Measurements from ENCODE around the gene CFL1.
"Not testable (repeated sequence)": the region's sequence is repeated elsewhere in the genome, so short reads cannot be mapped to it uniquely, and the experiment has no call there.

CFL1 gene
- total RNA-seq: 821 to 1,638 (median 1,128) reads per million in 18 experiments

DNA sequence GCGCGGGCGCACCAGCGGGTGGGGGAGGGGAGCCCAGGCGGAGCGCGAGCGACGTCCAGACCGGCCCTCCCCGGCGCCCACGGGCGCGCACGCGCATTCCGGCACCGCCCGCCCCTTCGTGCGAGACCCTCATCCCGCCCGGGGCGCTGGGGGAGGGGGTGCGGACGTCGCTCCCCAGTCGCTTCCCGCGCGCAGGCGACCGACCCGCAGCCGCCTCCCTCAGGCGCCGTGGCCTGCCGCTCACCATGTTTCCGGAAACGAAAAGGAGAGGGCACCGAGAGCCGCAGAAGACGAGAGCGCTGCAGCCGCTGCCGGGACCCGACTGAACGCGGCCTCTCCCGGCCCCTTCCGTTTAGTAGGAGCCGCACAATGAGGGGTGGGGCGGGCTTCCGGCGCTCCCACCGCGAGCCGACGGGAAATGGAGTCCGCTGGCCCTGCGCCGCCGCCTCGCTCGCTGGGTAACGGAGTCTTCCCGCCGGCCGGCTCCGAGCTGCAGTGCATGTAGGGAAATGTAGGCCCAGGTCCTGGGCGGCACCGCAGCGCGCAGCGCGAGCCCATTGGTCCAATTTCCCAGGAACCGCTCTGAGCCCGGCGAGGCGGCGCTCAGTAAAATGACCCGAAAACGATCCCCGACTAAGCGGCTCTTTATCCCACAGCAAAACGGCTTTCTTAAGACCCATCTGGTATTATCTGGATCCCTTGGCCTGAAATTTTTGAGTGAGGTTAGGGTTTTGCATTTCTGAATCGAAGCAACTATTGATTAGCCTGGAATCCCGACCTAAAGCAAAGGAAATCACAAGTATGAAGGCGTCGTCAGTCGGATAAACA is at the start of gene CFL1:
Gene CFL1, minus strand, starts transcription at position 328 of the 828 bp plus-strand sequence. Its CDS starts 81 bp downstream, at position 247.
- DNase-seq: peak; percentile 98 to 99

DNA sequence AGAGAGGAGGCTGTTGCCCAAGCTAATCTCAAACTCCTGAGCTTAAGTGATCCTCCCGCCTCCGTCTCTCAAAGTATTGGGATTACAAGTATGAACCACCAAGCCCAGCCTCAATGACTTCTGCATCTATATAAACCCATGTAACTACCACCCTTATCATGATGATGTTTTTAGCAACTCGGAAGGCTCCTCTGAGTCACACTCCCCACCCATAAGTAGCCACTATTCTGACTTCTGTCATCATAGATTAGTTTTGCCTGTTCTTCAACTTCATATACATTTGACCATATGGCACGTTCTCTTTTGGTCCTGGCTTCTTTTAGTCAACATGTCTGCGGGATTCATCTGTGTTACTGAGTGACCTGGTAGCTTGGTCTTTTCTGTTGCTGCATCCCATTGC is 48.6 kb upstream of the CFL1 start:
- DNase-seq: no peak

DNA sequence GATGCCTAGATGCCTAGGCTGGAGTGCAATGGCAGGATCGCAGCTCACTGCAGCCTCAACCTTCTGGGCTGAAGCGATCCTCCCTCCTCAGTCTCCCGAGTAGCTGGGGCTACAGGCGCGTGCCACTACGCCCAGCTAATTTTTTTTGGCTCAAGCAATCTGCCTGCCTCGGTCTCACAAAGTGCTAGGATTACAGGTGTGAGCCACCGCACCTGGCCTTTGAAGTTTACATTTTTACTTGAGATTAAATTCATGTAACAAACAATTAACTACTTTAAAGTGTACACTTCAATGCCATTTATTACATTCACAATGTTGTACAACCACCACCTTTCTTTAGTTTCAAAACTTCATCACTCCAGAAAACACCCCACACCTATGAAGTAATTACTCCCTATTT is 45.7 kb upstream of the CFL1 start:
- no peak for DNase-seq

DNA sequence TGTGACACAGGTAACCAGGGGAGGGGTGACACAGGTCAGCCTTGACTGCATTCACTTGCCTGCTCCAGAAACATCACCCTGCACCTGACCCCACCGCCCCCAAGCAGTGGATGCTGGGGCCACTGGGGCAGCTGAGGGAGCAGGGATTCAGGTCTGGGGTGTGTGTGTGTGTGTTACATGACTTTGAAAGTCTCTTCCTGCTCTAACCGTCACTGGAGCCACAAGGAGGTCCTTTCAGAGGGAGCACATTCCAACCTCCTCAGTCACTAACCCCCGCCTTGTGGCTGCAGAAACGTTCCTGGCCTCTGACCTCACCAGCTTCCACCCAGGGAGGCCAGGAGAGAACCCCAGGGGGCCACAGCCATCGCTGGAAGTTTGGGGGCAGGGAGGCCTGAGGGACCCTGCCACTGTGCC is 45.1 kb upstream of the CFL1 start:
- no peak for DNase-seq

DNA sequence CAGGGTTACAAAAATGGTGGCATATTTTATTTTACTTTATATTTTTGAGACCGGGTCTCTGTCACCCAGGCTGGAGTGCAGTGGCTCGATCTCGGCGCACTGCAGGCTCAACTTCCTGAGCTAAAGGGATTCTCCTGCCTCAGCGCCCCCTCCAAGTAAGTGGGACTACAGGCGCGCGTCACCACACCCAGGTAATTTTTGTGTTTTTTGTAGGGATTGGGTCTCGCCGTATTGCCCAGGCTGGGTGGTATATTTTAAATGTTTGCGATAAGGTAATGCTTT is 42.9 kb upstream of the CFL1 start:
- DNase-seq: no peak

DNA sequence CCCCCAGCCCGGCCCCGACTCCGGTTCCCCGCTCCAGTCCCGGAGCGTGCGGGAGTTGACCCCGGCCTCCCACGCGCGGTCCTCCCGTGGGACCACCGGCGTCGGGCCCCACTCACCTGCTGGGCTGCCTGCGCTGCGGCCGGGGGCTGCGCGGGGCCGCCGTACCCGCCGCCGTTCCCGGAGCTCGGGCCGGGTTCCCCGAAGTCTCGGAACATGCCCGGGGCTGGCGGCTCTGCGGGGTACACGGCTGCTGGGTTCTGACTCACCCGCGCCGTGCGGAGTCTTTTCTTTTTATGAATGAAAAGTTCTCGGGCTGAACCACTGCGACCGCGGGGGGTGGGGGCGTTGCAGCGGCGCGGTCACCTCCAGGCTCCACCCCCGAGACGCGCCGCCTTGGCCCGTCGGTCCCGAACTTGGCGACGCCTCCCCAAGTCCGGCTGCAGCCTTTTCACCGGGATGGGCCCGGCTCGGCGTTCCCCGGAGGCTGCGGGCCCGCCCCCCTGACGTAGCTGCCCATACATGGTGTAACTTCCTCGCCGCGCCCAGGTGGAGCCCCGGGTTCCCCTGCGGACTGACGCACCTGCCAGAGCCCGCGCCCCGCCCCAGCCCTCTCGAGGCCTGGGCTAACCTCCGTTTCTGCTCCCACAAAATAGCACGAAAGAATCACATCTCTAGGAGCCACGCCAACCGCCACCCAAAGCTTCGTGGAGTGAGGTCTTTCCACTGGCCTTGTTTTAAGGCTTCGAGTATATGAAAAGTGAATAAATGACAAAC is 42.3 kb upstream of the CFL1 start, which contains the start of gene FOSL1:
Gene FOSL1, minus strand, starts transcription at position 264 of the 774 bp plus-strand sequence. Its CDS starts 49 bp downstream, at position 215.
- DNase-seq: peak; percentile 93 to 94

DNA sequence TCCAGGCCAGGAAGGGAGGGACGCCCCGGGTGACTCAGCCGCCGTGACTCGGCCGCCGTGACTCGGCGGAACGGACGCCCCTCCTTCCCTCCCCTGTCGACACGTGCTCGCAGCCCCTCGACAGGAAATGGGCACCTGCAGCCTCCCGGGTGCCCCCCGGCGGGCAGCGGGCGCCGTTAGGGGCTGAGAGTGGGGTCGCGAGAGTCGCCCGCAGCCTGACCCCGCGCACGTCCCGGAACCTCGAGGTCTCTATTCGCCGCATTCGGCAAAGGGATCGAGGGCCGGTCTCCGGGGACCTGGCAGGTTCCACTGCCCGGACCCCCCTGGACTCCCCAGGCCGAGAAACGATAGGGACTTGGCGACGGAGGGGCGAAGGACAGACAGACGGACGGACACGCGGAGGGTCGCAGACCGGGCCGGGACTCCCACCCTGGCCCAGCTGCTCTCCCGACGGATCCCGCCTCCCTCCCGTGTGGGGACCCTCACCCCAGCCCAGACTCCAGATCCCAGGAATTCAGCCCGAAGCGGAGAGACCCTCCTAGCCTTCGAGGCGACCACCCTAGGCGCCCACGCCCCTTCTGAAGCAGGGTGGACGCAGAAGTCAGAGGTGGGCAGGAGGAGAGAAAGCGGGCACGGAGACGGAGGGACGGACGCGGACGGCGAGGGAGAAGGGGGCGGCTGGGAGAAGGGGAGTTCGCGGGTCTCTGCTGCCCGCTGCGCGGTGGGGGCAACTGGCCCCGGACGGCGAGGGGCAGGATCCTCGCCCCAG is 41.6 kb upstream of the CFL1 start:
- peak; percentile 66 to 75 for DNase-seq

DNA sequence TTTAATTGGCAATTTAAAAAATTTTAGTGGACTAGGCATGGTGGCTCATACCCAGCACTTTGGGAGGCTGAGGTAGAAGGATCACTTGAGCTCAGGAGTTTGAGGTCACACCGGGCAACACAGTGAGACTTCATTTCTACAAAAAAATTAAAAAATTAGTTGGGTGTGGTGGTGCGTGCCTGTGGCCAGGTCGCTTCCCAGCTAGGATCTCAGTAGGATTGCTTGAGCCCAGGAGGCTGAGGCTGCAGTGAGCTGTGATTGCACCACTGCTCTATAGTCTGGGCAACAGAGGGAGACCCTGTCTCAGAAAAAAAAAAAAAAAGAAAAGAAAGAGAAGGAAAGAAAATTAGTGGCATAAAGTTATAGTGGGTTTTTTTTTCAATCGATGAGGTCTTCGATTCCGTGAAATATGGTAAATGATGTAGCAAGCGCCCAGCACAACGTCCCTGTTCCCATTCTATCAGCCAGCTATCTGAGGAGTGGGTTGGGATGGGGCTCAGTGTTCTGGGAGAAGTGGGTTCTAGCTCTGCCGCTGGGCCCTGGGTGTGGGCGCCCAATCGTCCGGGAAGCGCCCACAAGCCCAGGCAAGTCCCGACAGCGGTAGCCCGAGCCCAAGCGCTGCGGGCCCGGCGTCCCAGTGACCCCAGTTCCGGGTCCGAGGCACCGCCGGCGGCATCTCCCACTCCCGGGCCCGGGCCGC is 40.8 kb upstream of the CFL1 start:
- no peak for DNase-seq

DNA sequence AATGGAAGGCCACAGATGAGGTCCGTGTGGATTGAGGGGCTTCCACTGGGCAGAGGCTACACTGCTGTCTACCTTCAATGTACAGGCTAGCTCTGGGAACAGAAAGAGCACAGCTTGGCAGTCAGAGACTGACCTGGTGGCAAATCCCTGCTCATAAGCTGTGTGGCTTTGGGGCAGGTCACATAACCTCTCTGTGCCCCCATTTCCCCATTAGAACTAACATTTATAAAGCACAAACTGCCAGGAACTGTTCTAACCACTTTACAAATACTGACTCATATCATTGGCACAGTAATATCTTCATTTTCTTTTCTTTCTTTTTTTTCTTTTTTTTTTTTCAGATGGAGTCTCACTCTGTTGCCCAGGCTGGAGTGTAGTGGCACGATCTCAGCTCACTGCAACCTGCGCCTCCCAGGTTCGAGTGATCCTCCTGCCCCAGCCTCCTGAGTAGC is 39.1 kb upstream of the CFL1 start:
- no peak for DNase-seq

DNA sequence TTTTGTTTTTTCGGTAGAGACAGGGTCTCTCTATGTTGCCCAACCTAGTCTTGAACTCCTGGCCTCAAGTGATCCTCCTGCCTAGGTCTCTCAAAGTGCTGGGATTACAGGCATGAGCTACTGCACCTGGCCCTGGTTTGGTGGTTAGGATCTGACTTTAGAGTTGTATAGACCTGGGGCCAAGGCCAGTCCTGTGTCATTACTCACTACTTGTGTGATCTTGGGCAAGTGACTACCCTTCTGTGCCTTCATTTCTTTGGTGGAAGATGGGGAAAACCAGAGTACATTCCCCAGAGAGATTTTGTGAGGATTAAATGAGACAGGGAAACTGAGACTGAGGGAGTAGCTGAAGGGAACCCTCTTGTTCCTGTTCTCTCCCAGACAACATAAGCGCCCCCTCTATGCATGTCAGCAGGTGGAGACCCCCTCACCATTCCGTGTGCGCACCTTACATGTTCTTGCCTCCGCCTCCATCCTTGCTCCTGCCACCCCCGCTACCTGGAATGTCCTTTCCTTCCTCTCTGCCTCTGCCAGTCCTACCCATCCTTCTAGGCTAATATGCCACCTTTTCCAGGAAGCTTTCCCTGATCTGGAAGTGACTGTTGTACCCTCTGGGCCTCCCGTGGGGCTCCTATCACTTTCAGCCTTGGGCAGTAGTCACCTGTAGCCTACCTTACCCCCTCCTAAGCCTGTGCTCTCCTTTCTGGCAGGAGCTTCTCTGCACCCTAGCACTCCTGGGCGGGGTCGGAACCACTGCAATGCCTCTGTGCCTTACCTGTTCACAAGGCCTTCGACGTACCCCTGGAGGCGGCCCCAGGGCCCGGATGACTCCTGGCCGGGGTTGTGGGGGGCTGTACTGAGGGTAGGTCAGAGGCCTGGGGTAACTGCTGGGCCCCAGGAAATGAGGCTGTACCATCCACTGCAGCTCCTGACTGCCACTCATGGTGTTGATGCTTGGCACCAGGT is 38.3 kb upstream of the CFL1 start:
- DNase-seq: no peak

DNA sequence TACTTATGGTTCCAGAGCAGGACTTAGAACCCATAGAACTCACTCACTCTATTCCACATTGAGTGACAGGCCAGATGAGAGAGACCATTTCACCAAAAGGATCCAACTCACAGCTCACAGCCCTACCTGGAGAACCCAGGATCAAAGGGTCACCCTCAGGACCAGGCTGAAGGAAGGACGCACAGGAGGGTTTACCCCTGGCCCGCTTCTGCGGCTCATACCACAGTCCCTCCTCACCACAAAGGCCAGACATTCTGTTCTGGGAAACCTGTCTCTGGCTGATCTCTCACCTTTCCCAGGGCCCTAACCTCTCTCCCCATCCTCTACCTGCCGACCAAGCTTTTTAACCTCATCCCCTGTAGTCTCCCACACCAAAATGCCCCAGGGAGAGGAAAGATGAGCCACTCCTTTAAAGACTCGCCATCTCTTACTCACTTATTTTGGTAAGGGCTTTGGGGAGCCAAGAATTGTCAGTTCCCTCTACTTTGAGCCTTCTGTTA is 37.6 kb upstream of the CFL1 start:
- no peak for DNase-seq

DNA sequence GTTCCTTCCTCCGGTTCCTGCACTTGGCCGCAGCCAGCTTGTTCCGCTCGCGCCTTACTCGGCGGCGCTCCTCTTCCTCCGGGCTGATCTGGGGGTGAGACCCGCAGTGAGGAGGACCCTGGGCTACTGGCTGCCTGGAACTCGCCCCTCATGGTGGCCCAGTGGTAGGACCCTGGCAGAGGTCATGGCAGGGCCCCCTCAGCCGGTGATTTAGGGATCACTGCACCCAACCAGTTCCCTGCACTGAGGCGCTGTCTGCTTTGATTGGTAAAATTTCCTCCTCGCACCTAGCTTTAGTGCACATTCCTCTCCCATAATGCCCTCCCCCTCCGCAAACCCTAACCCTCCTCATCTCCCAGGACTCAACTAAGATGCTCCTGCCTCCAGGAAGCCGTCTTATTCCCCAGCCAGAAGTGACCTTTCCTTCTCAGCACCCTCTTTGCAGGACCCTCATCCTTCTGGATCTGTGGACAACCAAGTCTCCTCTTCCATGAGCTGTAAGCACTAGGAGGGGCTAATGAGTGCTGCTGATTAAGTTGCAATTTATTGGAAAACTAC is 36.1 kb upstream of the CFL1 start:
- peak; percentile 34 to 53 for DNase-seq

DNA sequence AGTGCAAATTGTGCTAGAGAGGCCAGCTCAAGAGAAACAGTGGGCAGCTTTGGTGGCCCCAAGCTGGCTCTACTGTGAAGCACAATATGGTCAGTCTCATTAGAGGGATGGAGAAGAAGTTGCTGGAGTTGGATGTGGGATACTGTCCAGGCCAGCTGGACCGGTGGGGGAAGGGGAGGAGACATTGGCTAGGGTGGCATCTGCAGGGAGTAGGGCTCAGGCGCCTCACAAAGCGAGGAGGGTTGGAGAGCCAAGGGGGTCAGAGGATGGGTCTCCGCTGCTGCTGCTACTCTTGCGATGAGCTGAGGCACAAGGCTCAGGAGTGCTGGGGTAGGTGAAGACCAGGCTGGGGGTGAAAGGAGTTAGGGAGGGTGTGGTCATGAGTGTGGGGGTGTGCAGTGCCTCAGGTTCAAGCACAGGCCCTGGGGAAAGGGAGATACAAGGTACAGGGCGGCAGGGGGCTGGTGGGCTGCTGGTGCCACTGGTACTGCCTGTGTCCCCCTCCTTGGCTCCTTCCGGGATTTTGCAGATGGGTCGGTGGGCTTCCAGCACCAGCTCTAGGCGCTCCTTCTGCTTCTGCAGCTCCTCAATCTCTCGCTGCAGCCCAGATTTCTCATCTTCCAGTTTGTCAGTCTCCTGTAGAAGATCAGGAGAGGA is 34.8 kb upstream of the CFL1 start:
- no peak for DNase-seq

DNA sequence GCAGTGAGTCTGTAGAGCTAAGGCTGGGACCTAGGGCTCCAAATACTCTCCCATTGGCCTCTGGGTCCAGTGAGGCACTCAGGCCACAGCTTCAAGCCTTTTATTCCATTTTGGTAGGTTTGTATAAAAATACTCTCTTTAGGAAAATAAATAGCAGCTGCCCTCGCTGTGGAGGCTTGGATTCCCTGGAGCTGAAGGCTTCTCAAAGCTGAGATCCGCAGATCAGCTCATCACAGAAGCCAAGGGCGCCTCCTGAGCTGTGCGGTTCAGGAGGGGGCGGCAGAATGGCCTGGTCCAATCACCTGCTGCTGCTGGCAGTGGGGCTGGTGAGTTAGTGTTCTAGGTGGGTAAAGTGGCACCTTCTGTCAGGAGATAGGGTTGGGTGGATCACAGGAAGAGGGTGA is 34.2 kb upstream of the CFL1 start:
- DNase-seq: not testable (repeated sequence)

DNA sequence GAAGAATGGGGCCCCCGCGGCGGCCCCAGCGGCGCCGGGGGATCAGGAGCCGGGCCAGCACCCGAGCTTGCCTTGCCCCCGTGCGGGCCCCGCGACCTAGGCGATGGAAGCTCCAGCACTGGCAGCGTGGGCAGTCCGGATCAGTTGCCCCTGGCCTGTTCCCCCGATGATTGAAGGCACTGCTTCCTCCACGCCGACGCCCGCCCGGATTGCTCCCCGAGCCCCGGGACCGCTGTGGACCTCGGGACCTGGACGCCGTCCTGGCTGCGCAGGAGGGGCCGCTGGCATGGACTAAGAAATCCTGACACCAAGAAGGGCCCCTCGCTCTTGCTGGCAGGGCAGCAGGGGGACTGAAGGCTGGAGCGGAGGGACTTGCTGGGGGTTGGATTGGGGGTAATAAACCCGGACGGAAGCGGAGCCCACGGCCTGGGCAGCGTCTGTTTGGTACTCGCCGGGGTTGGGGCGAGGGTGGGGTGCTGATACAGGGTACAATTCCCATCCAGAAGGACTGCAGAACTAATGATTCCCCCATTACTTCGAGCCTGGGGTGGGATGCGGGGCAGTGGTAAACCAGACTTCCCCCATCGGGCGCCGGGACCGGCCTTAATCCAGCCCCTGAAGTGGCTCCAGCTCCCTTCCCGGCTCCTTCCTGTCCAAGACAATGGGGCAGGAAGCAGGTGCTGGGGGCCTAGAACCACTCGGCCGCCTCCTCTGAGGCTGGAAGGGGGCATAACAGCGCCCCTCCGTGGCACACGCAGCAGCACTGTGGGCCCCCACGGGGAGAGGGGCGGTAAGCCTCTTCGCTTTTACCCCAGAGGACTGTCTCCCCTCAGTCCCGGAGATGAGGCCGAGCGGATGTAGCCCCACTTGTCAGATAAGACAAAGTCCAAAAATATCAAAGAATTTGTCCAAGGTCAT is 33.5 kb upstream of the CFL1 start:
- peak in 1 of 2 donors; percentile 54 for DNase-seq

DNA sequence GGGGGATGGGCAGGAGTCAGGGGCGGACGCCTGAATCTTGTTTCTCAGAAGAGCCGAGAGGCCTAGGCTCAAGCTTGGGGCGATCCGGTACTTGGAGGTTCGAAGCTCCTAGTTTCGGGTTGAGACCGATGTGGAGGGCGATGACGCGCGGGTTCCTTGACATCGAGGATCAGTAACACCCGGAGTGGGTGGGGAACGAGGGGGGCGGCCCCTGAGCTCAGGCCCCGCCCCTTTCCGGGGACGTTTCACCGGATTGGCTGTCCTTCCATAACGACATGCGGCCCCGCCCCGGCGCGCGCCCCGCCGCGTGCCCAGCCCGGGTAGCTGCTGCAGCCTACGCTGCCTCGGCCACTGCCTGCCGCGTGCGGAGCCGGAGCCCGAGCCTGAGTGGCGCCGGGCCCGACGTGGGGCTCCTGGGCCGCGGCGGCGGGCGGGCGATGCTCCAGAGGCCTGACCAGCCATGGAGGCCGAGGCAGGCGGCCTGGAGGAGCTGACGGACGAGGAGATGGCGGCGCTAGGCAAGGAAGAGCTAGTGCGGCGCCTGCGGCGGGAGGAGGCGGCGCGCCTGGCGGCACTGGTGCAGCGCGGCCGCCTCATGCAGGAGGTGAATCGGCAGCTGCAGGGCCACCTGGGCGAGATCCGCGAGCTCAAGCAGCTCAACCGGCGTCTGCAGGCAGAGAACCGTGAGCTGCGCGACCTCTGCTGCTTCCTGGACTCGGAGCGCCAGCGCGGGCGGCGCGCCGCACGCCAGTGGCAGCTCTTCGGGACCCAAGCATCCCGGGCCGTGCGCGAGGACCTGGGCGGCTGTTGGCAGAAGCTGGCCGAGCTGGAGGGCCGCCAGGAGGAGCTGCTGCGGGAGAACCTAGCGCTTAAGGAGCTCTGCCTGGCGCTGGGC is 32.6 kb upstream of the CFL1 start, which contains the start of gene CCDC85B:
Gene CCDC85B, plus strand, starts transcription at position 350 of the 895 bp plus-strand sequence. Its CDS starts 111 bp downstream, at position 461.
- peak; percentile 98 for DNase-seq

DNA sequence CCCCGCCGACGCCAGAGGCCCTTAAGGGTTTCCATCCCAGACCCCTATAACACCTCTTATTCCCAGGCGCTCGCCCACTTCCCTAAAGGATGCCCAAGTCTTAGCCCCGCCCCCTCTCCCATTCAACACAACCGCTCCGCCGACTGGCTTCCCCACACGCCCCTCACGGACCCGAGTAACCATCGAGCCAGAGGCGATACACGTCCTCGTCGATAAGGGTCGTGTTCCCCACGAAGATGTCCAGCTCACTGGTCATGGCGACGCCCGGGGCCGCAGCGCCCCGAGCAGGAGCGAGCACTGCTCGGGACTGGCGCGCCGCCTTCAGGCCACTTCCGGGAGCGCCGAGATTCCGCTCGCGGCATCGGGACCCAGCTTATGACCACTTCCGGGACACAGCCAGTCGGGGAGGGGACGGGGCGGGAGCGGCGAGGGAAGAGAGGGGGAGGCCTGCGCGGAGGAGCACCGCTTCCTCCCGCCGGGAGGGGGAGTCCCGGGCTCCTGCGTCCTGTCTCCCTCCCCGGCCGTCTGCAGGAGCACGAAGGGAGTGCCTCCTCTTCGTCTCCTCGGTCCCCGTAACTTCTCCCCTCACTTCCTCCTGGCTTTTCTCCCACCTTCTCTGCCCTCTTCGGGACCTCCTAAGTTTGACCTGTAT is 30.3 kb upstream of the CFL1 start, which contains the start of gene FIBP:
Gene FIBP, minus strand, starts transcription at position 309 of the 652 bp plus-strand sequence. Its CDS starts 53 bp downstream, at position 256.
- peak; percentile 97 for DNase-seq

Data from inflammatory macrophage (primary cell).